Stomach (tissue), 4 donors: ENCODE results near the gene CCDC97.

Source experiments
- CTCF ChIP-seq, 7 experiments: fragments of 450-650 bp in 4 of 7; fragments of 200-600 bp in 3 of 7; sonication (generic) in 3 of 7; IDR thresholded peaks; one replicate each; pipeline ENCODE4 v1.5.1; 2016 to 2019; ENCODE audit warnings: antibody characterized with exemption in 7 of 7, control low read depth in 2 of 7, mild to moderate bottlenecking in 1 of 7
- EP300 ChIP-seq: sonication (generic); formaldehyde crosslinking; IDR thresholded peaks from one replicate; pipeline ENCODE4 v1.6.1; 2017; ENCODE audit warnings: antibody characterized with exemption
- POLR2A ChIP-seq, 4 donors: fragments of 450-650 bp; IDR thresholded peaks; one replicate each; pipeline ENCODE4 v1.6.1; 2016; ENCODE audit warnings: antibody characterized with exemption in 4 of 4, control low read depth in 2 of 4, mild to moderate bottlenecking in 1 of 4, moderate library complexity in 1 of 4
- POLR2AphosphoS5 ChIP-seq, 3 donors: sonication (generic); formaldehyde crosslinking; IDR thresholded peaks; one replicate each; pipeline ENCODE4 v1.6.1; 2016; ENCODE audit warnings: antibody characterized with exemption in 3 of 3

GRCh38 chr19:41354343-41354953 is 44.5 kb downstream of the CCDC97 start:
- TF ChIP-seq CTCF (IDR thresholded peaks at IDR 0.05) = peak in 1 of 7 experiments; percentile 17
- TF ChIP-seq EP300 = no peak
- TF ChIP-seq POLR2A (IDR thresholded peaks at IDR 0.05) = no peak
- TF ChIP-seq POLR2AphosphoS5 (IDR thresholded peaks at IDR 0.05) = no peak
